ENCODE results near the gene SCN1B.

- TF ChIP-seq CTCF (IDR thresholded peaks at IDR 0.05) (no peak), POLR2A (IDR thresholded peaks at IDR 0.05) (no peak), POLR2AphosphoS5 (IDR thresholded peaks at IDR 0.05) (no peak)
Measured at GRCh38 chr19:35033067-35034004, 3.1 kb downstream of the SCN1B start.

Data from transverse colon (tissue), 4 donors.